CD4-positive, alpha-beta T cell treated with Interleukin-6 for 4 hours (primary cell): ENCODE measurements around the gene SLC6A8.
"Not testable (repeated sequence)": the region's sequence is repeated elsewhere in the genome, so short reads cannot be mapped to it uniquely, and the experiment has no call there.

Experiments
- DNase-seq: peaks from one replicate; pipeline ENCODE4 v3.0.0-alpha.2; 2020; ENCODE audit warnings: mixed read lengths

Gene SLC6A8

GRCh38 chrX:153709726-153710674 lies 22.3 kb downstream of the SLC6A8 start:
- DNase-seq = no peak

GRCh38 chrX:153714256-153714655 lies 26.5 kb downstream of the SLC6A8 start:
- no peak for DNase-seq

DNA sequence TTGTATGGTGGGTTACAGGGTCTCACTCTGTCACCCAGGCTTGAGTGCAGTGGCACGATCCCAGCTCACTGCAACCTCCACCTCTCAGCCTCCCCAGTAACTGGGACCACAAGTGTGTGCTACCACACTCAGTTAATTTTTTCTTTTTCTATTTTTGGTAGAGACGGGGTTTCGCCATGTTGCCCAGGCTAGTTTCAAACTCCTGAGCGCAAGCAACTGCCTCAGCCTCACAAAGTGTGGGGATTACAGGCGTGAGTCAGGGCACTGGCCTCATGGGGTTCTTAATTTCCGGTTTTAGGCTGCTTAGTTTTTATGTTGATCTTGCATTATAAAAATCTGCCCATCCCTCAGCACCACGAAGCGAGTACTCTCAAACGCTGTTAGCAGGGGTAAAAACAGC lies 29.7 kb downstream of the SLC6A8 start:
- no peak for DNase-seq

DNA sequence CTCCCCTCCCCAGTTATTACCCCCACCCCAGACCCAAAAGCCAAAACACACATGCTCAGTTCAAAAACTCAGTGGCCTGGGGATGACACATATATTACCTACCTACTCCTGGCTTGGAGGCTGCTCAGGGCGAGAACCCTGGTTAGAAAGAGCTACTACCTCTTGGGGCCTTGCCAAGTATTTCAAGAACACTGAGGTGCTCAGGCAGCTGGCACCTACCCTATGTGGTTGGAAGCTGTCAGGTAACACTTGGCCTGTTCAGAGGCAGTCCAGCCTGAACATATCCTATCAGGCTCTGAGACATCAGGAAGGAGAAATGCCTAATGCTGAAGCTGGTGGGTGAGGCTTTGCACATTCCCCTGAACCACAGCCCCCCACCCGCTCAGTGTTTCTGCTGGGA lies 31.5 kb downstream of the SLC6A8 start:
- no peak for DNase-seq

DNA sequence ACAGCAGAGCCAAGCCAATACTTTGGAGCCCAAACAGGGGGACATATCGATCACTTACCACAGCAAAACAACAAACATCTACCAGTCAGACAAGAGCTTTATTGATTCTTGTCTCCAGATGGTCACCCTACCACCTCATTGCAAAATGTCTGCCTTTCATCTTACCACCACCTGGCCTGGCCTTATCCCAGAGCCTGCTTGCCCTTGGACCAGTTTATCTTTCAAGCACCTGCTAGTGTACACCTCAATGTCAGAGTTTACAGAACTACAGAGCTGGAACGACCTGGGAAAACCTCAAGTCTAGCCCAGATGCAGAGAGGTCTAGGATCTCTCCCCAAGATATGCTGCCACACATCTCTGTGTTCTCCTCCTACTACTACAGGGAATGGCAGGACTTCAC lies 32.0 kb downstream of the SLC6A8 start:
- DNase-seq = no peak

GRCh38 chrX:153722704-153723350 lies 35.1 kb downstream of the SLC6A8 start:
- no peak for DNase-seq

DNA sequence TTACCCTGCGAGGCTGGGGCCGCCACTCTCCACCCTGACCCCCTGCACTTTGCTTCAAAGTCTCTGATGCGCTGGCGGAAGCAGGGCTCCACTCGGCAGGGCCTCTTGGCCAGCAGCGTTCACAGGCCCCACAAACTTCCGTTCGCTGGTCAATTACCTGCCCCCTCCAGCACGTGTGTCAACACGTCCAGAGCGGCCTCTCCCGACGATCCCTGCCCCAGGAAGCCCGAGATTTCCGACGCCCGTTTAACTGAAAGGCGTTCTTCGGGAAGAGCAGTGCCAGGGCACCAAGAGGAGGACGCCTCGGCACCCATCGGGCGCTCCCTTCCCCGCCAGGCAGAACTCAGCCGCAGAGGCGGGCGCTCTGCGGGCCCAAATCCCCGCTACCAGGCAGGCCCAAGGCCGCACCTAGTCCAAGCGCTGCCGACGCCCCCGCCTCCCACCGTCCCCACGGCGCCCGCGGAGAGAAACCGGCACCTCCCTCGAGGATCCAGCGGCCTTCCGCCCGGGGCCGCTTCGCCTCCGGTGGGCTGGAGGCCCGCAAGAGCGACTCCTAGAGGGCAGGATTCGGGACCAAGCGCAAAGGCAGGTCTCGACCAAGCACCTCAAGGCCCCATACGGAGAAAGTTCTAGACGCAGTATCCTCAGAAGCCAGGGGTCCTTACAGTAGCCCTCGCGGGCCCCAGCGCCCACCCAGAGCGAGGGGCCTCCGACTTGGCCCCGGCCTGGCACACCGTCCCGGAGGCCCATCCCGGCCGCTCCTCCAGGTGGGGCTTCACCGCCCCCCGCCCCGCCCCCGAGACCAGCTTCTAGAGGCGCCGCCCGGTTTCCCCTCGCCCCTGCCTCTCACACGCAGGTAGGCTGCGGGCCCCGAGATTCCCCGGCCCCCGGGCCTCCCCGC lies 35.9 kb downstream of the SLC6A8 start:
- peak; percentile 73 for DNase-seq

- peak; percentile 90 for DNase-seq
Measured at GRCh38 chrX:153724252-153725038, 36.7 kb downstream of the SLC6A8 start, which contains the start of the genes ABCD1 and BCAP31. ABCD1 (plus strand) TSS chrX:153724856; CDS start chrX:153725267, 411 bp downstream. BCAP31 (minus strand) TSS chrX:153724387; CDS start chrX:153723244, 1,143 bp downstream.

DNA sequence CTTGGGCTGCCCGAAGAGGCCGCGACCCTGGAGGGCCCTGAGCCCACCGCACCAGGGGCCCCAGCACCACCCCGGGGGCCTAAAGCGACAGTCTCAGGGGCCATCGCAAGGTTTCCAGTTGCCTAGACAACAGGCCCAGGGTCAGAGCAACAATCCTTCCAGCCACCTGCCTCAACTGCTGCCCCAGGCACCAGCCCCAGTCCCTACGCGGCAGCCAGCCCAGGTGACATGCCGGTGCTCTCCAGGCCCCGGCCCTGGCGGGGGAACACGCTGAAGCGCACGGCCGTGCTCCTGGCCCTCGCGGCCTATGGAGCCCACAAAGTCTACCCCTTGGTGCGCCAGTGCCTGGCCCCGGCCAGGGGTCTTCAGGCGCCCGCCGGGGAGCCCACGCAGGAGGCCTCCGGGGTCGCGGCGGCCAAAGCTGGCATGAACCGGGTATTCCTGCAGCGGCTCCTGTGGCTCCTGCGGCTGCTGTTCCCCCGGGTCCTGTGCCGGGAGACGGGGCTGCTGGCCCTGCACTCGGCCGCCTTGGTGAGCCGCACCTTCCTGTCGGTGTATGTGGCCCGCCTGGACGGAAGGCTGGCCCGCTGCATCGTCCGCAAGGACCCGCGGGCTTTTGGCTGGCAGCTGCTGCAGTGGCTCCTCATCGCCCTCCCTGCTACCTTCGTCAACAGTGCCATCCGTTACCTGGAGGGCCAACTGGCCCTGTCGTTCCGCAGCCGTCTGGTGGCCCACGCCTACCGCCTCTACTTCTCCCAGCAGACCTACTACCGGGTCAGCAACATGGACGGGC lies 37.5 kb downstream of the SLC6A8 start:
- DNase-seq = no peak

DNA sequence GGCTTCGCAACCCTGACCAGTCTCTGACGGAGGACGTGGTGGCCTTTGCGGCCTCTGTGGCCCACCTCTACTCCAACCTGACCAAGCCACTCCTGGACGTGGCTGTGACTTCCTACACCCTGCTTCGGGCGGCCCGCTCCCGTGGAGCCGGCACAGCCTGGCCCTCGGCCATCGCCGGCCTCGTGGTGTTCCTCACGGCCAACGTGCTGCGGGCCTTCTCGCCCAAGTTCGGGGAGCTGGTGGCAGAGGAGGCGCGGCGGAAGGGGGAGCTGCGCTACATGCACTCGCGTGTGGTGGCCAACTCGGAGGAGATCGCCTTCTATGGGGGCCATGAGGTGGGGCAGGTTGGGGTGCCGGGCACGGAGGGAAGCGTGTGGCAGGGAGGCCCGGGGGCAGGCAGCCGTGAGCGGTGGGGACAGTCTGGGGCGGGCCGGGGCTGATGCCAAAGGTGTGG lies 38.1 kb downstream of the SLC6A8 start:
- DNase-seq = no peak

DNA sequence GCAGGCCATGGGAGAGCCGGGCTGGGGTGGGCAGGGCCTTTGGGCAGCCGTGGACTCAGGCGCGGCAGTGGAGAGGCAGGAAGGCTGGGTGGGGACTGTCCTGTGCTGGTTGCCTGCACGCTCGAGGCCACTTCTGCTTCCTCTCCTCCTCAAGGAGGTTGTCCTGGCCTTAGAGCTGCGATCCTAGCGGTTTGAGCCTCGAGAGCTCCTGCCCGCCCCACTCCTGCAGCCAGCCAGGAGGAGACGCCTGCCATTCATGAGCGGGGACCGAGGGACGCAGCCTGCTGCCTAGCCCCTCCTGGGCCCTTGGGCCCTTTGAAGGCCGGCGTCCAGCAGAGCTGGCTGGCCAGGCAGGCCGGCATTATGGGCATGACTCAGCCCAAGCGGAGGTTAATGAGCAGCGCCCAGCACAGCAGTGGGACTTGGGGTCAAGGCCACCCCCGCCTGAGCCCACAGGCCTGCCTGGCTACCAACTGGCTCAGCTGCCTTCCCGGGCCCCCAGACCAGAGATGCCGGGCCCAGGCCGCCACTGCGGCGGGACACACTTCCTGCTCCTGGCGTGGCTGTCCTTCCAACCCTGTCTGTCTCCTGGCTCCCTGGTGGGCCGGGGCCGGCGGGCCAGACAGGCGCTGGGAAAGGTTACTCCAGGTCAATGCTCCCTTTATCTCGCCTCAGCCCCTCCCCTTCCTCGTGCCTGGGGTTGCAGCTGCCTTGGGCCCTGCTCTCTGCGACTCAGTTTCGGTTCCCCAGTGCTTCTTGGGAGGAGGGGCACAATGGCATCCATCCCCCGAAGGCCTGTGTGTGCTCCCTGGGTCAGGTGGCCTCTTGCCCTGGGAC lies 38.8 kb downstream of the SLC6A8 start:
- peak; percentile 58 for DNase-seq

DNA sequence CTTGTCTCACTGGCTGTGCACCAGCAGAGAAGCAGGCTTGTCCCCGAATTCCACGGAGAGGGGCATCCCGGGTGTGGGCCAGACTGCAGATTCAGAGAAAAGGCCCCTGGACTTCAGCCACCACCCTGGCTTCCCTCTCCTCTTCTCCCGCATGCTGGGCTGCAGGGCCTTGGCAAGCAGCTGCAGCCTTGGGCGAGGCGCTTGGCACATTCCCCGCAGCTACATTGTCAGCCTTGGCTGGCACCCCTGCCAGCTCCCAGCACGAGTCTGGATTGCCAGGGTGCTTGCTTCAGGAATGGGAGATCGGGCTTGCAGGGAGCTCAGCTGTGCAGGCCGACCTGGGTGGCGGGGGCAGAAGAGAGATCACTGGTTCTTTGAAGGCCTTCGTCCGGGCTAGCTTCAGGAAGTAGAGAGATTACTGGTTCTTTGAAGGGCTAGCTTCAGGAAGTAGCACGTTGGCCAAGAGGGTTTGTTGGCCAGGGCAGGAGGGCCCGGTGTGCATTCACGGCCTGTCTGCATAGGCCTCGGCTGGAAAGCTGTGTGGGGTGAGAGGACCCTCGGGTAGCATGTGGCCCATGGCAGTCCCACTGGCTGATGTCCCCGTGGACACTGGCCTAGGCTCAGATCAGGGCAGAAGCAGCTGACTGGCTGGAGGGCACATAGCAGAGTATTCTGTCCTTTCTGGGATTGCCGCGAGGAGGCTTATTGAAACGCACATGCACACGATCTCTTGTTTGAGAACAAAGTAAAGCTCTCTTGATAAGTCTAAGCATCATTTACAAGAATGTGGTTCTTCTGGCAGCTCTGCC lies 39.6 kb downstream of the SLC6A8 start:
- no peak for DNase-seq

DNA sequence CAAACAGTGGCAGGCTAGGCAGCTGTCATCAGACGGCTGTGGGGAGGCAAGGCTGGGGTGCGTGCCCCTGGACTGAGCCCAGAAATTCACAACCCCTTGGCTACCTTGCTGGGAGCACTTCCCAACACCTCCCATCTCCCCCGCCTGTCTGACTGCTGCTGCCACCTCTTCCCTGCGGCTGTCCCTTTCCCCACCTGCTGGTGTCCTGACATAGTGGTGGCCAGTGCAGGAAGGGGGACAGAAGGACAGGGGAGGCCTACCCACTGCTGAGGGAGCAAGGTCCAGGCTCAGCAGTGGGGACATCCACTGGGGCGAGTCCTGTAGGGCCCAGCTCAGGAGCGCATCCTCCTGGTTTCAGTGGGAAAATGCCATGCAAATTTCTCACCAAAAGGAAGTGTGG lies 40.4 kb downstream of the SLC6A8 start:
- DNase-seq = no peak

DNA sequence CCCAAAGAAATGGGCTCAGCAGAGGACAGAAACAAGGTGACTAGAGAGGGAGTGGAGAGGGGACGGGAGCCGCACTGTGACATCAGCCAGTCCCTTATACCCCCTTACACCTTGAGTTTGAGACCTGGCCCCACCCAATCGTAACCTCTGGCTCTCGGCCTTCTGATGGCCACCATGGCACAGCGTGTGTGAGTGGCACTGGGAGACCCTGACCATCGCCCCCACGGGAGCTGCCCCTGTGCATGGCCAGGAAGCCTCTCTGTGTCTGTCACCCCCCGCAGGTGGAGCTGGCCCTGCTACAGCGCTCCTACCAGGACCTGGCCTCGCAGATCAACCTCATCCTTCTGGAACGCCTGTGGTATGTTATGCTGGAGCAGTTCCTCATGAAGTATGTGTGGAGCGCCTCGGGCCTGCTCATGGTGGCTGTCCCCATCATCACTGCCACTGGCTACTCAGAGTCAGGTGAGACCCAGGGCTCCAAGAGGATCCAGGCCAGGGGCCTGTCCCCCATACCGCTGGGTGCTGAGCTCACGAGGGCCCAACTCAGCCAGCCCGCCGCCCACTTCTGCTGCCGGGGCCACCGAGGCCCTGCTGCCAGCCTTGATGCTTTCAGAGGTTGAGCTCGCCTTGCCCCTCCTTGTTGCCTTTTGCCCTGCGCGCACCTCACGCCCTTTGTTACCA lies 41.4 kb downstream of the SLC6A8 start:
- no peak for DNase-seq

GRCh38 chrX:153730115-153730514 lies 42.4 kb downstream of the SLC6A8 start:
- DNase-seq = not testable (repeated sequence)

DNA sequence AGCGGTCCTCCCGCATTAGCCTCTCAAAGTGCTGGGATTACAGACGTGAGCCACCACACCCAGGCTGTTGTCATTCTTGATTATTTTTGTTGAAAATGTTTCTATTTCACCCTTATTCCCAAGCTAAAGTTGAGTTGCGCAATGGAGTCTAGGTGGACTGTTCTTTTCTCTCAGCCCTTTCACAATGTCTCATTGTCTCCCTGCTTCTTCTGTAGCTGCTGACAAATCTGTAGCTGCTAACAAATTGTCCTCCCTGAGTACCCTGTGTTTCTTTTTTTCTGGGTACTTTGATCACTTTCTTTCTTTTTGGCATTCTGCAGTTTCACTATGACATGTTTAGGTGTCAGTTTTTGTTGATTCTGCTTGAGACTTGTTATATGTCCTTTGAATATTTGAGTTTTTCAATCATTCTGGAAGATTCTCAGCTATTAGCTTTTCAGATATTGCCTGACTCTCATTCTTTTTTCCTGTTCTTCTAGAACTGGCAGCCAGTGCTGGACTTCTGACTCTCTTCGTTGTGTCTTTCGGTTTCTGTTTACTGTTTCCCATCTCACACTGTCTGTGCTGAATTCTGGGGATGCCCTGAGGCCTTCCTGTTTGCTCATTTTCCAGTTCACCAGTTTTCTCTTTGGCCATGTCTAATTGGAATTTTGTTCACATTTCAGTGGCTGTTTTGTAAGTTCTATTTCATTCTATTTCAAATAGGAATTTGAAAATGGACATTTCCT lies 43.6 kb downstream of the SLC6A8 start:
- DNase-seq = no peak

GRCh38 chrX:153731845-153732215 lies 44.1 kb downstream of the SLC6A8 start:
- no peak for DNase-seq

GRCh38 chrX:153732401-153732800 lies 44.7 kb downstream of the SLC6A8 start:
- DNase-seq = no peak
